Endodermal cell (in vitro differentiated cells): ENCODE results near the gene TMEM170B. TPM values are rescaled to one million over a fixed set of nuclear protein-coding genes. Genes with fewer than 3 reads are reported as not detected.

Source experiments
- DNase-seq: peaks from one replicate; pipeline ENCODE4 v3.0.0-alpha.2; 2017
- H3K27ac ChIP-seq: 2 replicates; pipeline ENCODE4 v1.5.1; 2013; ENCODE audit warnings: mild to moderate bottlenecking, low read depth, low read length, moderate library complexity
- H3K27me3 ChIP-seq: 2 replicates; pipeline ENCODE4 v1.6.1; 2013; ENCODE audit warnings: mild to moderate bottlenecking, low read length, moderate library complexity; ENCODE audit not compliant: insufficient read depth, control insufficient read depth, poor library complexity, severe bottlenecking
- H3K36me3 ChIP-seq: 2 replicates; pipeline ENCODE4 v1.7.0; 2013; ENCODE audit warnings: mild to moderate bottlenecking, low read length, moderate library complexity; ENCODE audit not compliant: control insufficient read depth, insufficient read depth
- H3K4me1 ChIP-seq: one replicate; pipeline ENCODE4 v1.7.0; 2013; ENCODE audit warnings: low read length; ENCODE audit not compliant: control insufficient read depth, insufficient read depth
- H3K4me3 ChIP-seq: 2 replicates; pipeline ENCODE4 v1.5.1; 2013; ENCODE audit warnings: mild to moderate bottlenecking, low read length, moderate library complexity
- H3K9ac ChIP-seq: 2 replicates; pipeline ENCODE4 v1.6.1; 2013; ENCODE audit warnings: mild to moderate bottlenecking, low read length, moderate library complexity; ENCODE audit not compliant: poor library complexity, severe bottlenecking; ENCODE audit errors: extremely low read depth
- H3K9me3 ChIP-seq: 2 replicates; pipeline ENCODE4 v1.6.1; 2013; ENCODE audit warnings: mild to moderate bottlenecking, low read length, moderate library complexity; ENCODE audit not compliant: control insufficient read depth
- H3K27ac Mint-ChIP-seq: 2 replicates; pipeline ENCODE4 v1.8.0; 2020; ENCODE audit warnings: mixed read lengths
- H3K27me3 Mint-ChIP-seq: 2 replicates; pipeline ENCODE4 v1.8.0; 2021; ENCODE audit warnings: mild to moderate bottlenecking, mixed read lengths; ENCODE audit not compliant: insufficient read depth
- H3K36me3 Mint-ChIP-seq: 2 replicates; pipeline ENCODE4 v1.8.0; 2020; ENCODE audit warnings: low read depth, mixed read lengths
- H3K4me1 Mint-ChIP-seq: 2 replicates; pipeline ENCODE4 v1.8.0; 2020; ENCODE audit warnings: mixed read lengths
- H3K4me3 Mint-ChIP-seq: 2 replicates; pipeline ENCODE4 v1.8.0; 2020; ENCODE audit warnings: mild to moderate bottlenecking, moderate library complexity, mixed read lengths
- H3K9me3 Mint-ChIP-seq: 2 replicates; pipeline ENCODE4 v1.8.0; 2020; ENCODE audit warnings: mild to moderate bottlenecking, mixed read lengths
- CTCF ChIP-seq: fragments of 200-600 bp; sonication (generic); conservative IDR thresholded peaks from 2 replicates; pipeline ENCODE4 v1.5.0; 2021; ENCODE audit warnings: antibody characterized with exemption, mild to moderate bottlenecking
- WGBS, 2 experiments: methylation state at CpG; one replicate each; pipeline versions ENCODE4 v1.1.5 to v1.1.7; 2013; ENCODE audit warnings: missing lambda C conversion rate in 2 of 2, mixed read lengths in 1 of 2; ENCODE audit not compliant: insufficient coverage in 1 of 2, insufficient read length in 1 of 2; 5-methylcytosine and 5-hydroxymethylcytosine counted together
- total RNA-seq, 2 donors: library from RNA; stranded (reverse); fragmentation: NEBNext Ultra II Directional in 1 of 2; extraction: Animal tissue kit (Norgen Biotek cat#: 25700) in 1 of 2; gene quantifications; 2 replicates in 1 of 2; 3 replicates in 1 of 2; pipeline ENCODE4 v1.2.1, GENCODE V29; 2021

The TMEM170B gene
- total RNA-seq, 2 donors from 2014 or later, result 2.3 to 5.3 TPM

DNA sequence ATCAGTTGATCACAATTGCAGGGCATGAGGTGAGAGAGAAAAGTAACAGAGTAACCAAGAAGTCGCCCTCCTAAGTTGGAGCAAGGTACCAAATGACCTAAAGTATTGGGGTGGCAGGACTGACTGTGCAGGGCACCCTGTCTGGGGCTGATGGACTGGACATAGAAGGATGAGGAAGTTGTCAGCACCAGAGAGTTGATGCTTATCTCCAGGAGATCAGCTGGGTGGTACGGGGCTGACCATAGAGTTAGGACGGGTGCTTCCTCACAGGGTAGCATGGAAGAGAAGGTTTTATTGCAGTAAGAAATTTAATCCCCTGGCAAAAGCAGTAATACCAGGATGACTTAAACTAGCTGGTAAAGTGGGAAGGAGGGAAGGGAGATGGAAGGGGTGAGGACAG, 66.7 kb downstream of the TMEM170B start:
- WGBS, 2 experiments, result 50 to 62% methylated on average over 2 to 3 of the region's 3 CpGs
- Histone ChIP-seq H3K4me3 (no peak overlapping the region), H3K9ac (no peak overlapping the region), H3K9me3 (no peaks in the 10 kb centered on the region), H3K36me3 (no peaks in the 10 kb centered on the region), H3K4me1 (peaks cover 23% of the 10 kb centered on the region), H3K27me3 (no peaks in the 10 kb centered on the region), H3K27ac (no peak overlapping the region)
- no peak overlapping the region for H3K27ac Mint-ChIP-seq
- H3K36me3 Mint-ChIP-seq, result no peaks in the 10 kb centered on the region
- peak; percentile 20 for DNase-seq
- no peaks in the 10 kb centered on the region for H3K27me3 Mint-ChIP-seq
- H3K4me3 Mint-ChIP-seq, result no peak overlapping the region
- peaks cover 35% of the 10 kb centered on the region for H3K4me1 Mint-ChIP-seq
- no peaks in the 10 kb centered on the region for H3K9me3 Mint-ChIP-seq
- TF ChIP-seq CTCF, result no peak

- H3K27me3 Mint-ChIP-seq, result no peaks in the 10 kb centered on the region
- H3K4me1 ChIP-seq, result peaks cover 25% of the 10 kb centered on the region
- no peak for TF ChIP-seq CTCF
- H3K27ac ChIP-seq, result no peak overlapping the region
- H3K9me3 Mint-ChIP-seq, result no peaks in the 10 kb centered on the region
- peaks cover 39% of the 10 kb centered on the region for H3K4me1 Mint-ChIP-seq
- no peaks in the 10 kb centered on the region for H3K36me3 Mint-ChIP-seq
- H3K27me3 ChIP-seq, result no peaks in the 10 kb centered on the region
- H3K9ac ChIP-seq, result no peak overlapping the region
- no peaks in the 10 kb centered on the region for H3K9me3 ChIP-seq
- peak overlapping the region; percentile 50 for H3K4me3 ChIP-seq
- no peak overlapping the region for H3K4me3 Mint-ChIP-seq
- WGBS, 2 experiments, result 89% methylated on average over 2 of the region's 5 CpGs; no CpG with 5 or more reads in 1 of the 2 experiments
- no peaks in the 10 kb centered on the region for H3K36me3 ChIP-seq
- no peak overlapping the region for H3K27ac Mint-ChIP-seq
- DNase-seq, result peak; percentile 16
Measured at GRCh38 chr6:11604836-11605506, 67.4 kb downstream of the TMEM170B start.

DNA sequence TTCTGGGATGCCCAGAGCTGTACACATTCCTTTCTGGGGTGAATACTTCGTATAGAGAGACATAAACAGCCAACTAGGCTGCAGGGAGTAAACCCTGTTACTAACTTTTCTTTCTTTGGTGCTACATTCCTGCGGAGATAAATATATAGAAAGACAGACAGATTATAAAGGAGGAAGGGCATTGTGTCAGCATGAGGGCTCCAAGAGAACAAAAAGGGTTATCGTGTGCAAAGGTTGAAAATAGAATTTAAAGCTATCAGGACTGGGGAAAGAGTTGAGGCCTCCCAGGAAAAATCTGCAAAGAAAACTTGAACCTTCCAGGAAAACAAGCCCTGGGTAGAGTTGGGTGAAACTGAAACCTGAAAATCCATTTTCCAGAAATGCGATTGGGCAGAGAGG, 68.0 kb downstream of the TMEM170B start:
- Histone ChIP-seq H3K4me1 (peaks cover 25% of the 10 kb centered on the region), H3K27ac (no peak overlapping the region), H3K9ac (no peak overlapping the region), H3K4me3 (peak overlapping the region; percentile 50), H3K27me3 (no peaks in the 10 kb centered on the region), H3K9me3 (no peaks in the 10 kb centered on the region), H3K36me3 (no peaks in the 10 kb centered on the region)
- Mint-ChIP-seq H3K27me3 (no peaks in the 10 kb centered on the region), H3K9me3 (no peaks in the 10 kb centered on the region), H3K4me3 (no peak overlapping the region), H3K4me1 (peaks cover 39% of the 10 kb centered on the region), H3K27ac (no peak overlapping the region), H3K36me3 (no peaks in the 10 kb centered on the region)
- peak; percentile 24 for DNase-seq
- WGBS, 2 experiments, result 75 to 78% methylated on average over 4 of the region's 4 CpGs
- no peak for TF ChIP-seq CTCF
